Measurements from ENCODE around the gene SPAG7.

SPAG7 gene

GRCh38 chr17:4948166-4948930 lies 19.3 kb downstream of the SPAG7 start, which contains the start of gene PFN1:
TSS of gene PFN1 (minus strand) at chr17:4948530. CDS start at chr17:4948394, 136 bp downstream.
- Histone ChIP-seq H3K9me2 (replicated peaks; ENCODE audit: control insufficient read depth, low read length) (no peaks in the 10 kb centered on the region), H3K36me3 (ENCODE audit: control insufficient read depth, low read length) (peaks cover 50% of the 10 kb centered on the region), H3K9me3 (ENCODE audit: control insufficient read depth, insufficient read depth, low read length) (no peaks in the 10 kb centered on the region), H3K4me1 (ENCODE audit: control insufficient read depth, low read length) (peaks cover 57% of the 10 kb centered on the region), H3K79me2 (ENCODE audit: control insufficient read depth, low read length) (peaks cover 60% of the 10 kb centered on the region), H3K27me3 (ENCODE audit: control insufficient read depth, low read length) (no peaks in the 10 kb centered on the region), H3K27ac (ENCODE audit: low read depth, low read length) (peak within 1 kb of the TSS; percentile 99), H3K4me2 (ENCODE audit: low read length) (peak within 1 kb of the TSS; percentile 94), H4K20me1 (ENCODE audit: control insufficient read depth, insufficient read depth, low read depth, low read length) (peaks cover 13% of the 10 kb centered on the region; the same call in 1 of the 2 replicates), H3F3A (ENCODE audit: control insufficient read depth, insufficient read depth) (peaks cover 48% of the 10 kb centered on the region), H3K4me3 (ENCODE audit: low read length) (peak within 1 kb of the TSS; percentile 93)
- no peak for TF ChIP-seq CTCF (IDR thresholded peaks at IDR 0.05; ENCODE audit: low read depth, low read length, poor library complexity, severe bottlenecking)
- TF ChIP-seq EZH2phosphoT487 (IDR thresholded peaks at IDR 0.05; ENCODE audit: borderline replicate concordance, low read length), result no peak

- TF ChIP-seq EZH2phosphoT487 (IDR thresholded peaks at IDR 0.05; ENCODE audit: borderline replicate concordance, low read length) (no peak), CTCF (IDR thresholded peaks at IDR 0.05; ENCODE audit: low read depth, low read length, poor library complexity, severe bottlenecking) (no peak)
- Histone ChIP-seq H3K4me3 (ENCODE audit: low read length) (peak overlapping the region; percentile 93), H3K4me2 (ENCODE audit: low read length) (peak overlapping the region; percentile 94), H3K4me1 (ENCODE audit: control insufficient read depth, low read length) (peaks cover 65% of the 10 kb centered on the region), H3K79me2 (ENCODE audit: control insufficient read depth, low read length) (peaks cover 68% of the 10 kb centered on the region), H3K36me3 (ENCODE audit: control insufficient read depth, low read length) (peaks cover 58% of the 10 kb centered on the region), H4K20me1 (ENCODE audit: control insufficient read depth, insufficient read depth, low read depth, low read length) (peaks cover 13% of the 10 kb centered on the region; the same call in 1 of the 2 replicates), H3K9me3 (ENCODE audit: control insufficient read depth, insufficient read depth, low read length) (no peaks in the 10 kb centered on the region), H3K27ac (ENCODE audit: low read depth, low read length) (peak overlapping the region; percentile 99), H3K9me2 (replicated peaks; ENCODE audit: control insufficient read depth, low read length) (no peaks in the 10 kb centered on the region), H3K27me3 (ENCODE audit: control insufficient read depth, low read length) (no peaks in the 10 kb centered on the region), H3F3A (ENCODE audit: control insufficient read depth, insufficient read depth) (peaks cover 53% of the 10 kb centered on the region)
Measured at GRCh38 chr17:4947411-4948165, 20.0 kb downstream of the SPAG7 start.

- Histone ChIP-seq H3F3A (ENCODE audit: control insufficient read depth, insufficient read depth) (peaks cover 59% of the 10 kb centered on the region), H3K9me3 (ENCODE audit: control insufficient read depth, insufficient read depth, low read length) (no peaks in the 10 kb centered on the region), H3K4me3 (ENCODE audit: low read length) (peak overlapping the region; percentile 93), H3K36me3 (ENCODE audit: control insufficient read depth, low read length) (peaks cover 64% of the 10 kb centered on the region), H3K79me2 (ENCODE audit: control insufficient read depth, low read length) (peaks cover 74% of the 10 kb centered on the region), H3K4me2 (ENCODE audit: low read length) (peak overlapping the region; percentile 94), H4K20me1 (ENCODE audit: control insufficient read depth, insufficient read depth, low read depth, low read length) (peaks cover 13% of the 10 kb centered on the region; the same call in 1 of the 2 replicates), H3K27ac (ENCODE audit: low read depth, low read length) (peak overlapping the region; percentile 99), H3K4me1 (ENCODE audit: control insufficient read depth, low read length) (peaks cover 71% of the 10 kb centered on the region), H3K9me2 (replicated peaks; ENCODE audit: control insufficient read depth, low read length) (no peaks in the 10 kb centered on the region), H3K27me3 (ENCODE audit: control insufficient read depth, low read length) (no peaks in the 10 kb centered on the region)
- TF ChIP-seq CTCF (IDR thresholded peaks at IDR 0.05; ENCODE audit: low read depth, low read length, poor library complexity, severe bottlenecking) (no peak), EZH2phosphoT487 (IDR thresholded peaks at IDR 0.05; ENCODE audit: borderline replicate concordance, low read length) (no peak)
Measured at GRCh38 chr17:4947010-4947410, 20.6 kb downstream of the SPAG7 start.
